HepG2 (cell line): ENCODE measurements around the gene CARD19. TPM values are rescaled to one million over a fixed set of nuclear protein-coding genes. Genes with fewer than 3 reads are reported as not detected.

ENCODE experiments used
- AGO2 ChIP-seq: fragments of 200-400 bp; formaldehyde crosslinking; optimal IDR thresholded peaks from 2 replicates; pipeline ENCODE3; 2017; ENCODE audit warnings: mild to moderate bottlenecking, low read depth, low read length, moderate library complexity
- ELF3 ChIP-seq: IDR thresholded peaks from 2 replicates; pipeline ENCODE4 v1.6.1; 2016; ENCODE audit warnings: missing genetic modification reagents, missing compliant biosample characterization
- GTF3A ChIP-seq: sonication (generic); formaldehyde crosslinking; conservative IDR thresholded peaks from 2 replicates; pipeline ENCODE4 v1.4.0; 2020; ENCODE audit warnings: mild to moderate bottlenecking, missing genetic modification reagents
- IRF2 ChIP-seq: IDR thresholded peaks from 2 replicates; pipeline ENCODE4 v1.6.1; 2018; ENCODE audit warnings: missing genetic modification reagents, missing compliant biosample characterization
- JARID2 ChIP-seq: sonication (generic); formaldehyde crosslinking; IDR thresholded peaks from 2 replicates; pipeline ENCODE4 v1.8.1; 2023; ENCODE audit warnings: missing genetic modification reagents, inconsistent platforms; ENCODE audit not compliant: insufficient replicate concordance
- JDP2 ChIP-seq: sonication (generic); formaldehyde crosslinking; IDR thresholded peaks from 2 replicates; pipeline ENCODE4 v1.8.1; 2022; ENCODE audit warnings: missing genetic modification reagents, borderline replicate concordance
- MXD1 ChIP-seq: sonication (generic); formaldehyde crosslinking; IDR thresholded peaks from 2 replicates; pipeline ENCODE4 v1.4.0; 2020; ENCODE audit warnings: mild to moderate bottlenecking, missing genetic modification reagents
- PHF21A ChIP-seq: sonication (generic); formaldehyde crosslinking; IDR thresholded peaks from 2 replicates; pipeline ENCODE4 v1.5.0; 2020; ENCODE audit warnings: mild to moderate bottlenecking, missing genetic modification reagents
- SIX1 ChIP-seq: sonication (generic); formaldehyde crosslinking; IDR thresholded peaks from 2 replicates; pipeline ENCODE4 v1.4.0; 2020; ENCODE audit warnings: missing genetic modification reagents, borderline replicate concordance
- SIX4 ChIP-seq: sonication (generic); formaldehyde crosslinking; IDR thresholded peaks from 2 replicates; pipeline ENCODE4 v1.4.0; 2020; ENCODE audit warnings: missing genetic modification reagents
- SMC3 ChIP-seq: IDR thresholded peaks from 2 replicates; pipeline ENCODE4 v1.6.1; 2011; ENCODE audit warnings: low read length, improper control_type of control experiment
- SOX5 ChIP-seq: IDR thresholded peaks from 2 replicates; pipeline ENCODE4 v1.6.1; 2016; ENCODE audit warnings: borderline replicate concordance
- TBL1XR1 ChIP-seq: fragments of 150-350 bp; IDR thresholded peaks from 2 replicates; pipeline ENCODE4 v1.6.1; 2014; ENCODE audit warnings: borderline replicate concordance, low read length; ENCODE audit not compliant: partially characterized antibody
- THRA ChIP-seq: sonication (generic); formaldehyde crosslinking; IDR thresholded peaks from 2 replicates; pipeline ENCODE4 v1.4.0; 2020; ENCODE audit warnings: missing genetic modification reagents, borderline replicate concordance
- XBP1 ChIP-seq: sonication (generic); formaldehyde crosslinking; IDR thresholded peaks from 2 replicates; pipeline ENCODE4 v1.5.0; 2020; ENCODE audit warnings: missing genetic modification reagents
- ZBTB26 ChIP-seq: IDR thresholded peaks from 2 replicates; pipeline ENCODE4 v1.6.1; 2016; ENCODE audit warnings: missing compliant biosample characterization, missing genetic modification reagents, borderline replicate concordance
- ZBTB3 ChIP-seq: sonication (generic); formaldehyde crosslinking; IDR thresholded peaks from 2 replicates; pipeline ENCODE4 v1.4.0; 2020; ENCODE audit warnings: low read depth, mild to moderate bottlenecking, moderate library complexity, missing genetic modification reagents, borderline replicate concordance
- ZNF136 ChIP-seq: sonication (generic); formaldehyde crosslinking; IDR thresholded peaks from 2 replicates; pipeline ENCODE4 v1.8.1; 2022; ENCODE audit warnings: low read depth, mild to moderate bottlenecking, moderate library complexity, missing genetic modification reagents
- ZNF205 ChIP-seq: IDR thresholded peaks from 2 replicates; pipeline ENCODE4 v1.6.1; 2018; ENCODE audit warnings: missing biosample characterization, missing genetic modification reagents
- ZNF230 ChIP-seq: sonication (generic); formaldehyde crosslinking; IDR thresholded peaks from 2 replicates; pipeline ENCODE4 v1.4.0; 2020; ENCODE audit warnings: mild to moderate bottlenecking, missing genetic modification reagents
- ZNF326 ChIP-seq: sonication (generic); formaldehyde crosslinking; IDR thresholded peaks from 2 replicates; pipeline ENCODE4 v1.4.0; 2020; ENCODE audit warnings: missing genetic modification reagents, borderline replicate concordance
- ZNF543 ChIP-seq: sonication (generic); formaldehyde crosslinking; IDR thresholded peaks from 2 replicates; pipeline ENCODE4 v1.4.0; 2020; ENCODE audit warnings: mild to moderate bottlenecking, missing genetic modification reagents
- ZNF761 ChIP-seq: sonication (generic); formaldehyde crosslinking; conservative IDR thresholded peaks from 2 replicates; pipeline ENCODE4 v1.4.0; 2020; ENCODE audit warnings: mild to moderate bottlenecking, missing genetic modification reagents
- ZNF775 ChIP-seq: sonication (generic); formaldehyde crosslinking; IDR thresholded peaks from 2 replicates; pipeline ENCODE4 v1.4.0; 2020; ENCODE audit warnings: missing genetic modification reagents, mild to moderate bottlenecking, moderate library complexity, borderline replicate concordance
- polyA plus RNA-seq, 8 experiments: library from polyadenylated mRNA; depleted of rRNA in 3 of 8; stranded (reverse) in 7 of 8; unstranded in 1 of 8; fragments of >200 nt; fragmentation: Illumina TruSeq in 4 of 8; extraction: Trizol in 4 of 8; gene quantifications; 2 replicates each; pipeline versions ENCODE4 v1.2.1 to v1.2.3, GENCODE V29; 2011 to 2016; ENCODE audit warnings: low read depth in 4 of 8, missing spikeins in 1 of 8, mixed read lengths in 1 of 8; ENCODE audit not compliant: insufficient read depth in 1 of 8
- total RNA-seq, 5 experiments: library from RNA; depleted of rRNA; stranded (reverse); fragments of >200 nt; fragmentation: Illumina TruSeq; extraction: Trizol; gene quantifications; 2 replicates each; pipeline ENCODE4 v1.2.3, GENCODE V29; 2016; ENCODE audit warnings: low read depth in 1 of 5
- TF ChIP-seq, protein P1 (sequence below): sonication (generic); formaldehyde crosslinking; IDR thresholded peaks from 2 replicates; pipeline ENCODE4 v1.5.1; 2020; ENCODE audit warnings: mild to moderate bottlenecking, missing genetic modification reagents

CARD19 gene
- total and polyA plus RNA-seq, 2 of the 13 experiments (the other 11 are each of a cell fraction or from before 2014, with no cell fraction given), result 18.4 to 47.2 TPM

DNA sequence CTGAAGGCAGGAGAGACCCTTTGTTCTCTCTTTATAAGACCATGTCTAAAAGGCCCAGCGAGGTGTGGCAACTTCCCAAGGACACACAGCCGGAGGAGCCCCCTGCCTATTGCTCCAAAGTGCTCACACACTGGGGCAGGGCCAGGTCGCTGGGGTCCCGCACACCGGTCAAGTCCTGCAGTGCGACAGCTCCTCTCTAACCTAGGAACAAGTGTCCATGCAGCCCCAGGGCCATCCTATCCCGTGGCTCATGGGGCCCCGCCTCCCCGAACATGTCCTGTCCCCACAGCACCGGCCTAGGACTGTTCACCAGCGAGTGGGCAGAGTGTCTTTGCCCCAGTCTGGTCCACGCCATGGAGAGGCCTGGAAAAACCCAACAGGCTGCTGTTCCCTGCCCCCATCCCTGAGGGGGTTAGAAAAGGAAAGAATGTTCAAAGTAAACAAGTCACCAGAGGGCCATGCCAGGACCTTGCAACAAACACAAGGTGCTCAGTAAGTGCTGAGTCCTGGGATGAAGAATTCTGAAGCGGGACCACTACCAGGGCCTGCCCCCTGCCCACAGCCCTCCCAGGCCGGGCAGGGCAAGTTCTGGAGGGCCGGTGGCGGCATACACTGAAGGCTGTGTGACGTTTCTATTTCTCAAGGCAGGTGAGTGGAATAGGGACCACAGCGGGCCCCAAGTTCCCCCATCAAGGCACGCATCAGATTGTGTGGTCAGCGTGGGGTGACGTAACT lies 37.1 kb downstream of the CARD19 start (continued):
- TF ChIP-seq ZBTB26 (CRISPR knock-in tag) (no peak), ZNF136 (no peak; the same call in 1 of the 2 replicates), SMC3 (no peak), SIX1 (CRISPR knock-in tag) (no peak), PHF21A (CRISPR knock-in tag) (no peak; the same call in 1 of the 2 replicates), GTF3A (CRISPR knock-in tag) (no peak), JDP2 (CRISPR knock-in tag) (peak; percentile 6; the same call in 1 of the 2 replicates), SIX4 (CRISPR knock-in tag) (no peak), ELF3 (CRISPR knock-in tag) (peak; percentile 41; the same call in 1 of the 2 replicates), AGO2 (no peak), SOX5 (CRISPR knock-in tag) (no peak), ZNF543 (CRISPR knock-in tag) (0 out of 2 replicates have a peak, but pooled peaks have one; percentile 2), JARID2 (CRISPR knock-in tag) (no peak), THRA (CRISPR knock-in tag) (peak; percentile 9; the same call in 1 of the 2 replicates), ZNF230 (CRISPR knock-in tag) (no peak), TBL1XR1 (no peak), ZNF775 (CRISPR knock-in tag) (no peak), ZNF205 (peak; percentile 15; the same call in 1 of the 2 replicates), IRF2 (no peak), ZNF326 (no peak), XBP1 (CRISPR knock-in tag) (no peak), ZBTB3 (CRISPR knock-in tag) (no peak), MXD1 (CRISPR knock-in tag) (no peak), ZNF761 (CRISPR knock-in tag) (no peak; the same call in 1 of the 2 replicates)
- TF ChIP-seq, protein P1, sequence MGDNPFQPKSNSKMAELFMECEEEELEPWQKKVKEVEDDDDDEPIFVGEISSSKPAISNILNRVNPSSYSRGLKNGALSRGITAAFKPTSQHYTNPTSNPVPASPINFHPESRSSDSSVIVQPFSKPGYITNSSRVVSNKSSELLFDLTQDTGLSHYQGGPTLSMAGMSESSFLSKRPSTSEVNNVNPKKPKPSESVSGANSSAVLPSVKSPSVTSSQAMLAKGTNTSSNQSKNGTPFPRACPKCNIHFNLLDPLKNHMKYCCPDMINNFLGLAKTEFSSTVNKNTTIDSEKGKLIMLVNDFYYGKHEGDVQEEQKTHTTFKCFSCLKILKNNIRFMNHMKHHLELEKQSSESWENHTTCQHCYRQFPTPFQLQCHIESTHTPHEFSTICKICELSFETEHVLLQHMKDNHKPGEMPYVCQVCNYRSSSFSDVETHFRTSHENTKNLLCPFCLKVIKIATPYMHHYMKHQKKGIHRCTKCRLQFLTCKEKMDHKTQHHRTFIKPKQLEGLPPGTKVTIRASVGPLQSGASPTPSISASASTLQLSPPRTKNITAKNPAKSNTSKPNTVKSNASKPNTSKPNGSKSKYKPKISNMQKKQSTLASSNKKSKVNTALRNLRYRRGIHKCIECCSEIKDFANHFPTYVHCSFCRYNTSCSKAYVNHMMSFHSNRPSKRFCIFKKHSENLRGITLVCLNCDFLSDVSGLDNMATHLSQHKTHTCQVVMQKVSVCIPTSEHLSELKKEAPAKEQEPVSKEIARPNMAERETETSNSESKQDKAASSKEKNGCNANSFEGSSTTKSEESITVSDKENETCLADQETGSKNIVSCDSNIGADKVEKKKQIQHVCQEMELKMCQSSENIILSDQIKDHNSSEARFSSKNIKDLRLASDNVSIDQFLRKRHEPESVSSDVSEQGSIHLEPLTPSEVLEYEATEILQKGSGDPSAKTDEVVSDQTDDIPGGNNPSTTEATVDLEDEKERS (CRISPR knock-in tag), result peak; percentile 35; the same call in 1 of the 2 replicates
